Smooth muscle cell (in vitro differentiated cells): Measurements from ENCODE around the gene PVRIG. TPM values are rescaled to one million over a fixed set of nuclear protein-coding genes. Genes with fewer than 3 reads are reported as not detected.
"Not testable (repeated sequence)": the region's sequence is repeated elsewhere in the genome, so short reads cannot be mapped to it uniquely, and the experiment has no call there.

ENCODE experiments used
- DNase-seq: peaks from one replicate; lab custom pipeline; 2025; ENCODE audit not compliant: unreplicated experiment; lab: John Stamatoyannopoulos, UW
- H2AFZ ChIP-seq: fragments of 200-600 bp; sonication (generic); 2 replicates; pipeline ENCODE4 v1.6.0; 2016; ENCODE audit warnings: antibody characterized with exemption, low read depth, mild to moderate bottlenecking
- H3F3A ChIP-seq: fragments of 200-600 bp; sonication (generic); 2 replicates; pipeline ENCODE4 v1.6.0; 2017; ENCODE audit warnings: antibody characterized with exemption, low read depth
- H3K27ac ChIP-seq: fragments of 200-600 bp; sonication (generic); 2 replicates; pipeline ENCODE4 v1.5.1; 2016; ENCODE audit warnings: low read depth, mild to moderate bottlenecking
- H3K27me3 ChIP-seq: fragments of 200-600 bp; sonication (generic); 2 replicates; pipeline ENCODE4 v1.6.1; 2016; ENCODE audit warnings: low read depth, mild to moderate bottlenecking
- H3K36me3 ChIP-seq: fragments of 200-600 bp; sonication (generic); 2 replicates; pipeline ENCODE4 v1.5.1; 2016; ENCODE audit warnings: low read depth
- H3K4me1 ChIP-seq: fragments of 200-600 bp; sonication (generic); 2 replicates; pipeline ENCODE4 v1.5.1; 2016; ENCODE audit warnings: low read depth
- H3K4me2 ChIP-seq: fragments of 200-600 bp; sonication (generic); 2 replicates; pipeline ENCODE4 v1.6.0; 2016; ENCODE audit warnings: mild to moderate bottlenecking
- H3K4me3 ChIP-seq: fragments of 200-600 bp; sonication (generic); 2 replicates; pipeline ENCODE4 v1.5.1; 2016; ENCODE audit warnings: mild to moderate bottlenecking
- H3K79me2 ChIP-seq: fragments of 200-600 bp; sonication (generic); 2 replicates; pipeline ENCODE4 v1.6.0; 2016; ENCODE audit warnings: low read depth, mild to moderate bottlenecking
- H3K9ac ChIP-seq: fragments of 200-600 bp; sonication (generic); 2 replicates; pipeline ENCODE4 v1.6.0; 2016; ENCODE audit warnings: low read depth
- H3K9me3 ChIP-seq: fragments of 200-600 bp; sonication (generic); replicated peaks from 2 replicates; pipeline ENCODE4 v1.5.1; 2016; ENCODE audit warnings: low read depth
- H4K20me1 ChIP-seq: fragments of 200-600 bp; sonication (generic); 2 replicates; pipeline ENCODE4 v1.6.0; 2016; ENCODE audit warnings: low read depth
- CTCF ChIP-seq: fragments of 200-600 bp; sonication (generic); IDR thresholded peaks from 2 replicates; pipeline ENCODE4 v1.5.1; 2017; ENCODE audit warnings: borderline replicate concordance, mild to moderate bottlenecking, antibody characterized with exemption; ENCODE audit not compliant: insufficient read depth, poor library complexity, severe bottlenecking
- WGBS: methylation state at CpG from one replicate; pipeline ENCODE4 v1.1.7; 2016; ENCODE audit warnings: low lambda C conversion rate; 5-methylcytosine and 5-hydroxymethylcytosine counted together
- polyA plus RNA-seq: library from polyadenylated mRNA; unstranded; fragments of >200 nt; fragmentation: Nextera tagmentation; extraction: Ambion mirVana; gene quantifications from 2 replicates; pipeline ENCODE4 v1.2.1, GENCODE V29; 2016
- total RNA-seq: library from RNA; depleted of rRNA; stranded (reverse); fragments of >200 nt; gene quantifications from 2 replicates; pipeline ENCODE4 v1.2.3, GENCODE V29; 2014

Gene PVRIG
- total and polyA plus RNA-seq, 2 experiments from 2014 or later: not detected

- DNase-seq: no peak
- H3K9me3 ChIP-seq: no peaks in the 10 kb centered on the region
- no peak overlapping the region for H3K27ac ChIP-seq
- TF ChIP-seq CTCF: no peak
- no peak overlapping the region for H3K4me2 ChIP-seq
- no peak overlapping the region for H3K4me3 ChIP-seq
- WGBS: 88% methylated on average over 14 of the region's 14 CpGs
- H3F3A ChIP-seq: no peaks in the 10 kb centered on the region
- H3K79me2 ChIP-seq: no peaks in the 10 kb centered on the region
- H4K20me1 ChIP-seq: no peaks in the 10 kb centered on the region
- H3K36me3 ChIP-seq: no peaks in the 10 kb centered on the region
- no peak overlapping the region for H2AFZ ChIP-seq
- H3K27me3 ChIP-seq: no peaks in the 10 kb centered on the region
- H3K9ac ChIP-seq: no peak overlapping the region
- no peaks in the 10 kb centered on the region for H3K4me1 ChIP-seq
Observed at GRCh38 chr7:100221767-100222444, 2.2 kb downstream of the PVRIG start.

- H3K36me3 ChIP-seq: no peaks in the 10 kb centered on the region
- no peak for DNase-seq
- no peaks in the 10 kb centered on the region for H3K27me3 ChIP-seq
- TF ChIP-seq CTCF: no peak
- no peak overlapping the region for H3K9ac ChIP-seq
- H3K4me2 ChIP-seq: no peak overlapping the region
- H3F3A ChIP-seq: no peaks in the 10 kb centered on the region
- no peaks in the 10 kb centered on the region for H4K20me1 ChIP-seq
- 97% methylated on average over 13 of the region's 13 CpGs for WGBS
- no peaks in the 10 kb centered on the region for H3K79me2 ChIP-seq
- no peak overlapping the region for H3K4me3 ChIP-seq
- no peaks in the 10 kb centered on the region for H3K4me1 ChIP-seq
- H2AFZ ChIP-seq: no peak overlapping the region
- H3K9me3 ChIP-seq: no peaks in the 10 kb centered on the region
- H3K27ac ChIP-seq: no peak overlapping the region
Observed at GRCh38 chr7:100222445-100223132, 2.8 kb downstream of the PVRIG start.

GRCh38 chr7:100223376-100223927 lies 3.7 kb downstream of the PVRIG start:
- H4K20me1 ChIP-seq, H3K4me3 ChIP-seq, H3K9me3 ChIP-seq: not testable (repeated sequence)

GRCh38 chr7:100224891-100225290 lies 5.1 kb downstream of the PVRIG start:
- H3F3A ChIP-seq, H2AFZ ChIP-seq, H3K9ac ChIP-seq, H3K4me1 ChIP-seq, H4K20me1 ChIP-seq, DNase-seq, H3K27ac ChIP-seq, H3K27me3 ChIP-seq, H3K4me3 ChIP-seq, H3K4me2 ChIP-seq, H3K79me2 ChIP-seq, H3K36me3 ChIP-seq, H3K9me3 ChIP-seq: not testable (repeated sequence)
- 90% methylated on average over 6 of the region's 6 CpGs for WGBS

More at GRCh38 chr7:100223376-100223927, 3.7 kb downstream of the PVRIG start:
- H3K36me3 ChIP-seq, H3K27ac ChIP-seq, H3F3A ChIP-seq, H3K4me1 ChIP-seq, H3K79me2 ChIP-seq, H2AFZ ChIP-seq, H3K9ac ChIP-seq, H3K4me2 ChIP-seq, H3K27me3 ChIP-seq, DNase-seq: not testable (repeated sequence)
- WGBS: 98% methylated on average over 17 of the region's 17 CpGs

- not testable (repeated sequence) for H3K27ac ChIP-seq, H3K9ac ChIP-seq, H3F3A ChIP-seq, H3K36me3 ChIP-seq, H3K4me2 ChIP-seq, H3K4me1 ChIP-seq, H3K4me3 ChIP-seq, H3K79me2 ChIP-seq, H3K27me3 ChIP-seq, H4K20me1 ChIP-seq, H2AFZ ChIP-seq, H3K9me3 ChIP-seq, DNase-seq
- WGBS: 93% methylated on average over 8 of the region's 8 CpGs
Observed at GRCh38 chr7:100234660-100235317, 15.0 kb downstream of the PVRIG start.

- not testable (repeated sequence) for H3K27ac ChIP-seq, H3K4me2 ChIP-seq, H3K36me3 ChIP-seq, H4K20me1 ChIP-seq, DNase-seq, H3K27me3 ChIP-seq, H3K9me3 ChIP-seq, H3K9ac ChIP-seq, H3K4me1 ChIP-seq, H3F3A ChIP-seq, H3K4me3 ChIP-seq, H2AFZ ChIP-seq, H3K79me2 ChIP-seq
- WGBS: 95% methylated on average over 7 of the region's 7 CpGs
Observed at GRCh38 chr7:100239975-100240374, 20.2 kb downstream of the PVRIG start.
